Fibroblast of skin of scalp (primary cell): ENCODE measurements around the gene CCNF.
"Not testable (repeated sequence)": the region's sequence is repeated elsewhere in the genome, so short reads cannot be mapped to it uniquely, and the experiment has no call there.

Experiments used
- DNase-seq: peaks from one replicate; pipeline ENCODE4 v3.0.0-alpha.2; 2013

Gene CCNF

DNA sequence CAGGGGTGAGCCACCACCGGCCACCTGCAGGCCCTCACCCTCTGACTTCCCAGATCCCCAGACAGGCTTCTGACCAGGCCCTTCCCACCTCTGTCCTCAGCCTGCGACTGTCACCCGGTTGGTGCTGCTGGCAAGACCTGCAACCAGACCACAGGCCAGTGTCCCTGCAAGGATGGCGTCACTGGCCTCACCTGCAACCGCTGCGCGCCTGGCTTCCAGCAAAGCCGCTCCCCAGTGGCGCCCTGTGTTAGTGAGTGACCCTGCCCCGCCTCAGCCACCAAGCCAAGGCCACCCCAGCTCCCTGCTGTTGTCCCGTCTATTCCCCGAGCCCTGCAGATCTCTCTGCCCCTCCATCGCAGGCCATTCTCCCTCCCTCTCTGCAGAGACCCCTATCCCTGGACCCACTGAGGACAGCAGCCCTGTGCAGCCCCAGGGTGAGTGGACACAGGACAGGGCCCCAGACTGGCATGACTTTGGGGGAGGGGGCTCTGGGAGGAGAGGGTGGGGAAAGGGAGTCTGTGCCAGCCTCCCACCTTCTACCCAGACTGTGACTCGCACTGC lies 43.7 kb downstream of the CCNF start:
- no peak for DNase-seq

DNA sequence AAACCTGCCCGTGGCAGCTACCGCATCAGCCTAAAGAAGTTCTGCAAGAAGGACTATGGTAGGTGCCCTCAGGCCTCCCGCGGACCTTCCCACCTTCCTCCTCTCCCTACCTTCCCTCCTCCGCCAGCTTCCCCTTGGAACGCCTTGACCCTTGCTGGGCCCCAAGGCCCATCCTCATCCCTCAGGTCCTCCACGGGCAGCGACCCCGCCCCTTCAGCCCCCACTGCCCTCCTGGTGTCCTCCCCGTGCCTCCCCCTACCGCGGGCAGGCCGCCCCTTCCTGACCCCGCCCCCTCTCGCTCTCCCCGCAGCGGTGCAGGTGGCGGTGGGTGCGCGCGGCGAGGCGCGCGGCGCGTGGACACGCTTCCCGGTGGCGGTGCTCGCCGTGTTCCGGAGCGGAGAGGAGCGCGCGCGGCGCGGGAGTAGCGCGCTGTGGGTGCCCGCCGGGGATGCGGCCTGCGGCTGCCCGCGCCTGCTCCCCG lies 44.2 kb downstream of the CCNF start:
- DNase-seq: no peak

DNA sequence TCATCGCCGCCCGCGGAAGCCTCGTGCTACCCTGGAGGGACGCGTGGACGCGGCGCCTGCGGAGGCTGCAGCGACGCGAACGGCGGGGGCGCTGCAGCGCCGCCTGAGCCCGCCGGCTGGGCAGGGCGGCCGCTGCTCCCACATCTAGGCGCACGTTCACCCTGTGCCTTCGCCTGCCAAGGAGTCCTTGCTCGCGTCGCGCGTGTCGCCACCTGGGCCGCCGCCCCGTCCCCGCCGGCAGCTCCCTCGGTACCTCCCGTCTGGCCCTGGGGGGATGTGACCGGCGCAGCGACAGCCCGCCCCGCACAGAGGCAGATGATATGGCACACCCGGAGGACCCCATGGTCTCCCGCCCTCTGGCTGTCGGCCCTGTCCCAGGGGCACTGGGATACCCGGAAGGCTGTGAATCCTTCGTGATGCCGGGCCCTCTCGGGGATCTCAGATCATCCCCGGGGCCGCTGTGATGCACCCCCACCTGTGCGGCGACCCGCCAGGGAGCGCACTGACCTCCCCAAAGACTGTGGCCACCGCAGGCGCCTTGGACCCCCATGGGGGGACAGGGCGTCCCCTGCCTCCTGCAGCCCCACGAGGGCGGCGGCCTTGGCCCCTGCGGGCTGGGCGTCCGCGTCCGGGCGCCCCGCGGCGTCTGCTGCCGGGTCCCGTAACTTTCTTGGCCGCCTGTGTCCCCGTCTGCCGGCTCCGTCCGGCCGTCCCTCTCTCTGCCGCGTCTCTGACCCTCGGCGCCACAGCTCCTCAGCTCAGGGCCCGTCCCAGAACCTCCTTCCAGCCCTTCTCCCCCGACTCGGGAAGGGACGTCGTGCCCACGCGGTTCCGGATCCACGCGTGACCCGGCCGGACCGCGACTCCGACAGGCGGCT lies 45.0 kb downstream of the CCNF start:
- peak; percentile 48 for DNase-seq

DNA sequence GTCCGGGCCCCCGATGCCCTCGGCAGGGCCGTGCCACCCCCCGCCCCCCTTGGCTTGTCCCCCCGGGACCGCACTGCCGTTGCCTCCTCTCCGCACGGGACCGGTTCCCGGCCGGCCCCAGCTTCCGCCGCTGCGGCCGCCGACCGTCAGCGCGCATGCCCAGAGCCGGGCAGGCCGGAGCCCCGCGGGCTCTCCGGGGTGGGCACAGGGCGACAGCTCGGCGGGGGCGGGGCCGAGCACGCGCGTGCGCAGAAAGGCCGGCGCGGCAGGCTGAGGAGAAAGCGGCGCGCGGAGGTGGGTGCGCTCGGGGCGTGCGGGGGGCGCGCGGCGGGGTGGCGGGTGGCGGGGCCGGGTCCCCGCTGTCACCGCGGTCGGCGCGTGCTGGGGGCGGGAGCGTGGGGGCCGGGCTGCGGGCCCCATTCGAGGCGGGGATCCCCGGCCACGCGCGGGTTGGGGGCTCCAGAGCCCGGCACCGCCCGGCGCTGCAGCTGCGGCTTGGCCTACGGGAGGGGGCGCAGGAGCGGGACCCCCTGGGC lies 45.7 kb downstream of the CCNF start, which contains the start of gene TBC1D24:
Gene TBC1D24 (plus strand): TSS at position 251 of the 536 bp plus-strand sequence. CDS start 21,022 bp downstream, outside the sequence.
- peak; percentile 87 for DNase-seq

DNA sequence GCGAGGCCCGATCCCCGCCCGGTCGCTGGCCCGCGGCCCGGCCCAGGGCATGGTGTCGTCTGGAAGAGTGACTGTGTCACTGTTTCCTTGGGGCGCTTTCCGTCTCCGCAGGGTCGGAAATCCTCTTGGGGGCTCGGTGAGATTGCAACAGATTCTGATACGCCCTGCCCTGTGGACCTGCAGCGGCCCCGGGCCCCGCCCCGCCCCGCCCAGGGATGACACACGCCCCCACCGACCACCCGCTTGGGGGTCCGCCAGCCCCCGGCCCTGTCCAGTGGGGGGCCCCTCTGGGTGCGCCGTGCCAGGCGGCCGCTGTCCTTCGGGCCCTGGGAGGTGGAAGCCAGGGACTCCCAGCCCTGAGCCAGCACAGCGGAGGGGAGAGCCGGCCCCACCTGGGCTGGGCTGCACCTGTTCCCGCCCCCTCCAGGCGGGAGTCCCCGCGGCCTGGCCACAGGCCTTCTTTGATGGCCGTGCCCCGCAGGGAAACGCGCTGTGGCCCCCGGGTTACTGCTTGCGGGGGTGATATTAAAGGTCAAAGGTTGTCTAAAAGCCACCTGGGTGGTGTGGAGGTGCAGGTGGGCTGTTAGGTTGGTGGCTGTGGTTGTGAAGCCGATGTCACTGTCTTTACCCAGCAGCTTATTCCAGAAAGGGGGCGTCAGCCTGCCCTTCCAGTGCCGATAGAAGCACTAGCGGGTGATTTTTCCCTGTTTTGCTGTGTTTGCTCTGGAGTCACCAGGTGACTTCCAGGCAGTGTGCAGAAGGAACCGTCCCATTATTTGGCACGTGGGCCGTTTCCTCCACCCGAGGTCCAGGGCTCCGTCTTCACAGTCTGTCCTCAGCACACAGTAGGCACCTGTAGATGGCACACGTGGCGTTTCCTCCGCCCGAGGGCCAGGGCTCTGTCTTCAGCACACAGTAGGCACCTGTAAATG lies 46.4 kb downstream of the CCNF start:
- DNase-seq: no peak

DNA sequence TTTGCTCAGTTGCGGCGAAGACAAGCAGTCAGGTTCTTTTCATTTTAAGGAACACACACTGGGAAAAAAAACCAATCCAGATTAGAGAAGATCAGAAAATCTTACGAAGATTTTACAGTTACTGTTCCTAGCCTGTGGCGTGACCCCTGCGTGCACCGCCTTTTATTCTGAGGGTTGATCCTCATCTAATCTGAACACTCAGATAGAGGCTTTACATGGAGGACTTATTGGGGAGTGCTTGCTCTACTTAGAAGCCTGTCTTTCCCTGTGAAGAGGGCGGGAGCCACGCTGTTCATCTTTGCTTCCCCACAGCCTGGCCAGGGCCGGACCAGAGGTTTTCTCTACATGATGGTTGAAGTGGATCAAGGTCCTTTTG lies 47.1 kb downstream of the CCNF start:
- DNase-seq: no peak

DNA sequence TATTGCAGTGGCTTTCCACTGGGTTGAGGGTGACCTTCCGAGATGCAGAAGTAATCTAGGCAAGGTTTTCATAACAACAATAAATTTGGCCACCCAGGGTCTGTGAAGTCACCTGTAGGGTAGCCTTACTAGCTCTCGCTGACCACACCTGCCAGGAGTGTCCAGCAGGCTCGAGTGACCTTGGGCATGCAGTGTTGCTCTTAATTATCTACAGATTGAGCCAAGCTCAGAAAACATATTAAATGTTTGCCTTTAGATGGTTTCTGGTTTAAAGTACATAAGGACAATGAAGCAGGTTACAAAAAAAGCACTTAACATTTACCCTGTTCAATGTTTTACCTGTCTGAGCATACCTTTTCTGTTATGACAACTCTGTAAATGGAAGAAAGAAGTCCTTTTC lies 47.5 kb downstream of the CCNF start:
- no peak for DNase-seq

DNA sequence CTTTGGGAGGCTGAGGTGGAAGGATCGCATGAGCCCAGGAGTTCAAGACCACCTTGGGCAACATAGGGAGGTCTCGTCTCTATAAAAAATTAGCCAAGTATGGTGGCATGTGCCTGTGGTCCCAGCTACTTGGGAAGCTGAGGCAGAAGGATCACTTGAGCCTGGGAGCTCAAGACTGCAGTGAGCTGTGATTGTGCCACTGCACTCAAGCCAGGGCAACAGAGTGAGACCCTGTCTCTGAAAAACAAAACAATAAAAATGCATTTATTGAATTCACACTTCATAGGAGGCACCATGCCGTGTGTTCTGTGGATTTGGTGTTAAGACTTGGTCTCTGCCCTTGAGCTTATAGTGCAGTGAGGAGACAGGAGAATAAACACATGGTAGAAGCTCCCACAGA lies 48.1 kb downstream of the CCNF start:
- DNase-seq: no peak

DNA sequence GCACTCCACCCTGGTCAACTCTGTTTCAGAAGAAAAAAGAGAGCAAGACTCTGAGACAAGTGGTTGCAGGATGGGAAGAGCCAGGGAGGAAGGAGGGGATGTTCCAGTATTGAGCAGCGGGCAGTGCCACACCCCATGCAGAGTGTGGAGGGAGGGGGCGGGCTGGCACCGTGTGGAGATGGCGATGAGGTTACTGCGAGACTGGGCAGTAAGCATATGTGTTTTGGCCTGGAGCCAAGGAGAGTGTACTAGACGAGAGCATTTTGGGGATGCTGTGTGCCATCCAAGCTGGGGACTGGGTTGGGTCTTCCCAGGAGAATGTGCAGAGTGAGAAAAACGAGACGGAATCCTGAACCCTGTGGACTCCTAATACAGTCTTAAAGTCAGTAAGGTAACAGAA lies 49.0 kb downstream of the CCNF start:
- no peak for DNase-seq

DNA sequence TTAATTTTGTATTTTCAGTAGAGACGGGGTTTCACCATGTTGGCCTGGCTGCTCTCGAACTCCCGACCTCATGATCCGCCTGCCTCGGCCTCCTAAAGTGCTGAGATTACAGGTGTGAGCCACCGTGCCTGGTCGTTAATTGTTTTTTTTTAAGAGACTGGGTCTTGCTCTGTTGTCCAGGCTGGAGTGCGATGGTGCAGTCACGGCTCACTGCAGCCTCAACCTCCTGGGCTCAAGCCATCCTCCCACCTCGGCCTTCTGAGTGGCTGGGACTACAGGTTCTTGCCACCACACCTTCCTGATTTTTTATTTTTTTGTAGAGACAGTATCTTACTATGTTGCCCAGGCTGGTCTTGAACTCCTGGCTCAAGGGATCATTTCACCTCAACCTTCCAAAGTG lies 50.7 kb downstream of the CCNF start:
- not testable (repeated sequence) for DNase-seq

DNA sequence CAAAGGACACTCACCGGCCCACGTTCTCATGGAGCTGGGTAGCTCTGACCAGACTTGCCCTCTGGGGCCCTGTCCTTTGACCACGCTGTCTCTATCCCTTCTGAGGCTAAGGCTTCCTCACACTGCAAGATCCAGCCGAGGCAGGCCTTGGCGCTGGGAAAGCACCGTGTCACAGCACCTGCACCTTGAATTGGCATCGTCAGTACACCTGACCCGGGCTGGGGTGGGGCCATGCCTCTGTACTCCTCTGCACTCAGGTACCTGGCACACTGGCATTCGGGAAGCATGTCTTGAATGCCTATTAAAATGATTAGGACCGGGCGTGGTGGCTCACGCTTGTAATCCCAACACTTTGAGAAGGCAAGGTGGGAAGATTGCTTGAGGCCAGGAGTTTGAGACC lies 51.7 kb downstream of the CCNF start:
- DNase-seq: no peak

DNA sequence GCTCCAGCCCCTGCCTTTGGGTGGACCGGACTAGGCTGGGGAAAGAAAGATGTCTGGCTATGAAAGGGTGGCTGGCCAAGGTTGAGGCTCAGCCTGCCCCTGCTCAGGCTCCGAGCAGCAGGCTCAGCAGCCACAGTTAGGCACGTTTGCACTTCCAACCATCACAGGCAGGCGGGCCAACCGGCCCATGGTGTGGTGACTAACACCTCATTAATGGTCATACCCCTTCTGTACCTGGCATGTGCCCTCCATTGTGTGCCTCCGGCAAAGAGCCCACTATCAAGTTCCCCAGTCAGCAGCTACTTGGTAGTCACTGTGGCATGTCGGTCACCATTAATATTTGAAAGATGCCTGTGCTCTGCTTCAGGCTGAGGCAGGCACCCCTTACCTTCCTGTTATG lies 52.4 kb downstream of the CCNF start:
- no peak for DNase-seq

DNA sequence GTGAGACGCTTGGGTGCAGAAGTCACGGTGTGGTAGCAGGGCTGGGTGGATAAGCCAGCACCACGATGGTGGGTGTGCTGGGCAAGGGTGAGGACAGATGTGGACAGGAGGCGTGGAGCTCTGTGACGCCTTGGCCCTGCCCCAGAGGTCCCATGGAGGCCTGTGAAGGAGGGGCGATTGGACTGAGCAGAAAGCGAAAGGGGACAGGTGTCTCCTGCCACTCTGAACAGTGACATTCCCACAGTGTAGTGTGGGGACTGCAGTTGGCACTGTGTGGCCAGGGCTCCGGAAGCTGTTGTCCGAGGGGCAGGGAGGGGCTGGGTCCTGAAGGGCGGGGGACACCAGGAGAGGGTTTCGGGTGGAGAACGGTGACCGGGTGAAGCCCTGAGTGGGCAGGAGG lies 53.0 kb downstream of the CCNF start:
- no peak for DNase-seq

DNA sequence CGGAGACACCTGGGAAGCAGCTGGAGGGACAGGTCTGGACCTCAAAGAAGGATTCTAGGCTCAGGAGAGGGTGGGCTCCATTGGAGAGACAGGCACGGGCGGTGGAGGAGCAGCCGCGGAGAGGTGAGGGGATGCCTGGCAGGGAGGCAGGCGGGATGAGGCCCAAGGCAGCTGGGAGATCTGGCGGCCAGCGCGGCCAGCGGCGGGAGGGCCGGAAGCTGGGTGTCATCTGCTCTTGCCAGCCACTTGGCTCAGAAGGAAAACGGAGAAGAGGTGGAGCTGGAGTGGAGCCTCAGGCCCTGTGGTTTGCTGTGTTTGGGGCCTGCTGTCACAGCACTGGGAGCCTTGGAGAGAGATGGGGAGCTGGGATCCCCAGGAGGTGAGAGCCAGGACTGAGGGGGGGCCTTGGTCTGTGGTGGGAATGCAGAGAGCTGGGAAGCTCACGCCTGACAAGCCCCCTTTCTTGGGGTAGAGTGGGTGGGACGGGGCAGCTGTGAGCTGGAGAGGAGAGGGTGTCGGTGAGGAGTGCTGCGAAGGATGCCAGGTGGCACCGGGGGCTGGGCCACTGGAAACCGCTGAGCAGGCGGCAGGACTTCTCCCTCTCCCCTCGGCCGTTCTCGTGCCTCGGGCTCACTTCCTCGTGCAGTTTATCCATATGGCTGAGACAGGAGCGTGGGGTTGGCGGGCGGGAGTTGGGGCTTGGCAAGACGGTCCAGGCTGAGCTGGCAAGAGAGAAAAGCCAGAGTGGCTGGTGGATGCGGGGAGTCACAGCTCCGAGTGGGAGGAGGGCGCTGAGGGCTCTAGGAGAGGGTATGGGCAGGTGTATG lies 53.7 kb downstream of the CCNF start:
- peak; percentile 56 for DNase-seq

DNA sequence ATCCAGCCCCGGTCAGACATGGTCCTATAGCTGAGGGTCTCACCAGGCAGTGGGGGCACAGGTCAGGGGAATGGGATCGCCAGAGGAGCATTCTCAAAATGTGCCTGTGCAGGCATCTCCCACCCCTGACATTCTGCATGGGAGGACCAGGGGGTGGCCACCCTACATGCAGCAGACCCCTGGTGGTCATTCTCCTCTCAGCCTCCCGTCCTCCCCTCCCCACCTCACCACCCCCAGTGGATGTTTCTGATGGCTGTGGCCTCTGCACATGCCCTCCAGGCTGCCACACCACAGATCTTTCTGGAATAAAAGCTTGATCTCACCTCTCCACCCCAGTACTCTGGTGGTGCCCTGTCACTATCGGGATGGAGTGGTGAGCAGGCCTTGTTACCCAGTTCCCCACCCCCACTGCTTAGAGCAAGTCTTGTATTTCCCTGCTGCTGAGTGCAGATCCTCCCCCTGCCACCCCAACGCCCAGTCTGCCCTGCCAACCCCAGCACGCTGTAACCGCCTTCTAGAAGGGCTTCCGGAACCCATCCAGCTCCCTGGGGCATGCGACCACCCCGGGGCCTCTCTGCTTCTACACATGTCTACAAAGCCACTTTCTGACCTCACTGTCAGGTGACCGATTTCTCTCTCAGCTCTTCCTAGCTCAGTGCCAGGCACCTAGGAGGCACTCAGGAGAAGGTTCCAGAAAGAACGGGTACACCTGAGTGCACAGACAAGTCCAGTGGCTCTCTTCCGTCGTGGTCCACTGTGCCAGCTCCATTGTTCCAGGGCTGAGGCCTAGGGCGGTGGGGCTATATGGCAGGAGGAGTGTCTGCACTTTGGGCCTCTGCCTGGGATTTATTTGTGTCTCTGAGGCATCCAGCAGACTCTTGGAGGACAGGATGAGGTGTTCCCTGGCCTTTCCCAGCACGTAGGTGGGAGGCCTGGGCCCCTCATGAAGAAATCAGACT lies 55.0 kb downstream of the CCNF start:
- DNase-seq: no peak

DNA sequence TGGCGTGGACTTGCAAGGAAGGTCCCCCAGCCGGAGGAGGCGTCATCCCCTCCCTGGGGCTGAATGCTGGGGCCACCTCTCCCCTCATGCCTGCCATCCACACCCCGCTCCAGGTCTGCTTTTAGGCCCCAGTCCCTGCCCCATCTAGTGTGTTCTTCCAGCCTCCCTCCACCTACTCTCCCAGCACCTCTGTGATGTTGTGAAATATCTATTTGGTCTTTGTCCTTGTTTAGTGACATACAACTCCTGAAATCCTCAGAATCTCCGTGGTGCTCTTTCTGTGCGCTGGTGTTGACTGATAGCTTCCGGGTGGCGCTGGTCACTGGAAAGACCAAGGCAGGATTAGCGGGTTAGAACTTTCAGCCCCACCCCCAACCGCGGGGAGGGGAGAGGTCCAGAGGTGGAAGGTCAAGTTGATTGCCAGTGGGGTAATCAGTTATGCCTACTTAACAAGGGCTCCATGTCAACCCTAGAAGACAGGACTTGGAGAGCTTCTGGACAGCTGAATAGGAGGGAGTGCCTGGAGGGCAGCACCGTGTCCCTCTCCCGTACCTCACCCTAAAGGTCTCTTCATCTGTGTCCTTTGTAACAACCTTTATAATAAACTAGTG lies 55.8 kb downstream of the CCNF start:
- no peak for DNase-seq

DNA sequence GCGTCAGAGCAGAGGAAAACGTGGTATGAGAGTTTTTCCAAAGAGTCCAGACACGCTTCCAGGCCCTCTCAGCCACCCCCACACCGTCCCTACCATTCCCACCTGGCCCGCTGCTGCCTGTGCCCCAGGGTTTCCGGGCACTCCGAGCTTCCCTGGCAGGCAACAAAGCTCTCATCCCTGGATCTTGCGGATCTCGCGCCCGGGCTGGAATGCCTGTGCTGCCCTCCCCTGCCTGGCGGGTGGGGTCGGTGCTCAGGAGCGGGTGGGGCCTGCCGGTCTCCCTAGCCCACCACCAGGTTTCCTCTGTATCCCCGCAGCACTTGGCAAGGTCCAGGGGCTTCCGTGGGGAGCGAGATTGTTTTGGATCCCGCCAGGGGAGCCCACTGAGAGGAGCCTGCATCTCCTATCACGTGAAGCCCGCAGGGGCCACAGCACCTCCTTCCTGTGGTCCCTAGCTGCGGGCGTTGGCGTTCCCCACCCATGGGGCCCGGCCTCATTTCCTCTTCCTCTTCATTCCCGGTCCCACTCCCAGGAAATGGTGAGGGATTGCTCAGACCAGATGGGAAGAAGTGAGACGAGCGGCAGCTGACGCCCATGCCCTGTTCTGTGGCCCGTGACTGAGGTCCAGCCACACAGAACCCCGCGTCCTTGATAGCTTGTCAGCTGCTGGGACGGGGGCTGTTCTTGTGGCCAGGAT lies 56.7 kb downstream of the CCNF start:
- DNase-seq: no peak

DNA sequence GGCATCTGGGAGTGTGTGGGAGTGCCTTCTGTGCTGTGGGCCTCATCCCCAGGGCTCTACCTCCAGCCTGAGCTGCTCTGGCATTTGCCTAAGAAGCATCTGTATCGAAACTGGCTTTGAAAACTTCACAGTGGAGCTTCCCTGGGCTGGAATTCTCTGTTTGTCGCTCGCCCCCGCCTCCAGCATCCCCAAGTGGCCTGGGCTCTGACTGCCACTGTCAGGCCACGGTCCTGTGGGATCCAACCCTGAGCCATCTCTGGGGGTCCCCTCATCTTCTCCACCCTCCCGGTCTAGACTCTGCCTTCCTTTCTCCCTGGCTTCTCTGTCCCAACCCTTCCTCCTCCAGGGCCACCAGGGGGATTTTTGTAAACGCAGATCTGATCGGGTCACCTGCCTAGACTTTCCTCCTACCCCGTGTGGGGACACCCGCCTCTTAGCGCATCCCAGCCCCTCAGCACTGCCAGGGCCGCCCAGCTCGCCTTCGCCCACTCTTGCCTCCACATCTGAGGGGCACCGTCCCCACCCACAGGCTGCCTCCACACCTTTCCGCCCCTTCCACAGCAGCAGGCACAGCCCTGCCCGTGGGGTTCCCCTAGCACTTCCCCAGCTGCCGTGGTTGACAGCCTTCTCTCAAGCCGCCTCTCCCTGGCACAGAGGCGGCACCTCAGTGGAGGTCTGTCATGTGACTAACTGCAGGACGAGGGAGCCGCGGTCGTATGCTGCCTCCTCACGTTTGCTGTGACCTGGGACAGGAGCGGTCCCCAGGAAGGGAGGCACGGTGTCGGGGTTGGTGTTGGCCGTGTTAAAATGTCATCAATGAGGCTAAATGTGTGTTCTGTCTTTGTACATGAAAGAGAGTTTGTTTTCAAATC lies 57.6 kb downstream of the CCNF start:
- peak; percentile 18 for DNase-seq

DNA sequence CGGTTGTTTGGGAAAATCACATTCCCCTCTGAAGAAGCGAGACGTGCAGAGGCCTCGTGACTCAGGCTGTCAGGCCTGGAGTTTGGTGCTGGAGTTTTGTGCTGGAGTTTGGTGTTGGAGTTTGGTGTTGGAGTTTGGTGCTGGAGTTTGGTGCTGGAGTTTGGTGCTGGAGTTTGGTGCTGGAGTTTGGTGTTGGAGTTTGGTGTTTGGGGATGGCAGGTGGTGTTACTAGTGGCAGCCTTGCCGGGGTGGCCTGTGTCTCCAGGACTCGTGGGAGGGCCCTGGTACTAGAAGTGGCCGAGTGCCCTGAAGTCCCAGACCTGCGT lies 58.2 kb downstream of the CCNF start:
- no peak for DNase-seq
